ENCODE data around the gene CDCA8. TPM values are rescaled to one million over a fixed set of nuclear protein-coding genes. Genes with fewer than 3 reads are reported as not detected.

CDCA8 gene
- total and polyA plus RNA-seq, 9 of the 15 experiments (the other 6 are each of a cell fraction or from before 2014, with no cell fraction given): 26.4 to 148 (median 81.8) TPM

GRCh38 chr1:37753473-37754321, 61.4 kb downstream of the CDCA8 start:
- 45% methylated on average over 31 of the region's 52 CpGs for WGBS (ENCODE audit: insufficient coverage, low coverage, missing lambda C conversion rate)
- ChIA-PET POLR2A (no interaction called here), CTCF (ENCODE audit: low intra/inter-chr PET ratio) (no interaction called here)
- H3K36me3 ChIP-seq (ENCODE audit: control insufficient read depth, insufficient read depth, low read length): no peaks in the 10 kb centered on the region
- H3K4me1 ChIP-seq (replicated peaks in 1 of 2; ENCODE audit: control insufficient read depth in 2 of 2, insufficient read depth in 2 of 2, low read length in 2 of 2): peaks cover 0 to 12% of the 10 kb centered on the region in 2 experiments; a peak in 2 of 5 replicates
- FAIRE-seq (no peak), ATAC-seq (no peak), DNase-seq (ENCODE audit: extremely low read depth in 1 of 4, low spot score in 3 of 4) (no peak)
- in situ Hi-C loops (cut with MboI) (no loop called here), intact Hi-C loops (cut with micrococcal nuclease) (no loop called here)
- no peak overlapping the region for H3K27ac ChIP-seq (ENCODE audit: extremely low read depth, low read depth, low read length)
- no peaks in the 10 kb centered on the region for H3K9me1 ChIP-seq (ENCODE audit: control insufficient read depth, insufficient read depth, low read length)
- H3K4me3 ChIP-seq: no peak overlapping the region
- BruUV-seq (replicated peaks): no TSS peak
- peaks cover 22 to 39% of the 10 kb centered on the region in 2 experiments for H3K27me3 ChIP-seq (ENCODE audit: control insufficient read depth in 2 of 2, insufficient read depth in 2 of 2, low read length in 2 of 2)
- H3K79me2 ChIP-seq (ENCODE audit: control insufficient read depth, insufficient read depth, low read length): no peaks in the 10 kb centered on the region
- H2AFZ ChIP-seq (ENCODE audit: low read depth, low read length): no peak overlapping the region
- no peak overlapping the region for H3K4me2 ChIP-seq (ENCODE audit: insufficient read depth, low read length)
- TF ChIP-seq KLF6 (CRISPR knock-in tag; IDR thresholded peaks at IDR 0.05; ENCODE audit: borderline replicate concordance) (no peak), CBX8 (IDR thresholded peaks at IDR 0.05; ENCODE audit: borderline replicate concordance, extremely low read depth, low read depth, low read length, poor library complexity, severe bottlenecking) (no peak), ZNF699 (CRISPR knock-in tag; IDR thresholded peaks at IDR 0.05; ENCODE audit: insufficient replicate concordance) (no peak), OTX1 (CRISPR knock-in tag; IDR thresholded peaks at IDR 0.05) (no peak), SMC3 (conservative IDR thresholded peaks at IDR 0.05; ENCODE audit: insufficient read depth, low read depth, low read length) (no peak), STAG1 (CRISPR knock-in tag; IDR thresholded peaks at IDR 0.05; ENCODE audit: borderline replicate concordance) (no peak), ZNF282 (CRISPR knock-in tag; IDR thresholded peaks at IDR 0.05) (no peak), ELK1 (CRISPR knock-in tag; IDR thresholded peaks at IDR 0.05) (no peak), ELF4 (CRISPR knock-in tag; IDR thresholded peaks at IDR 0.05) (no peak)
- TF ChIP-seq, protein P1, sequence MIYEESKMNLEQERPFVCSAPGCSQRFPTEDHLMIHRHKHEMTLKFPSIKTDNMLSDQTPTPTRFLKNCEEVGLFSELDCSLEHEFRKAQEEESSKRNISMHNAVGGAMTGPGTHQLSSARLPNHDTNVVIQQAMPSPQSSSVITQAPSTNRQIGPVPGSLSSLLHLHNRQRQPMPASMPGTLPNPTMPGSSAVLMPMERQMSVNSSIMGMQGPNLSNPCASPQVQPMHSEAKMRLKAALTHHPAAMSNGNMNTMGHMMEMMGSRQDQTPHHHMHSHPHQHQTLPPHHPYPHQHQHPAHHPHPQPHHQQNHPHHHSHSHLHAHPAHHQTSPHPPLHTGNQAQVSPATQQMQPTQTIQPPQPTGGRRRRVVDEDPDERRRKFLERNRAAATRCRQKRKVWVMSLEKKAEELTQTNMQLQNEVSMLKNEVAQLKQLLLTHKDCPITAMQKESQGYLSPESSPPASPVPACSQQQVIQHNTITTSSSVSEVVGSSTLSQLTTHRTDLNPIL (CRISPR knock-in tag; IDR thresholded peaks at IDR 0.05): no peak
- no peaks in the 10 kb centered on the region for H3K9me3 ChIP-seq (replicated peaks; ENCODE audit: control insufficient read depth, insufficient read depth, low read depth, low read length)
- peaks cover 5% of the 10 kb centered on the region; the same call in 1 of the 2 replicates for H4K20me1 ChIP-seq (replicated peaks; ENCODE audit: control insufficient read depth, insufficient read depth, low read length)
- no peak overlapping the region for H3K9ac ChIP-seq (ENCODE audit: insufficient read depth in 1 of 2, low read depth in 2 of 2, low read length in 2 of 2)

Measured in K562 (cell line).